HG03354 (cell line): ENCODE results near the gene C16orf95.

Experiments used
- ATAC-seq: cut with Tn5 transposase; IDR thresholded peaks from one replicate; pipeline ENCODE4 v1.9.1; 2021; ENCODE audit warnings: mild to moderate bottlenecking; ENCODE audit not compliant: unreplicated experiment, poor library complexity, severe bottlenecking

Gene C16orf95

DNA sequence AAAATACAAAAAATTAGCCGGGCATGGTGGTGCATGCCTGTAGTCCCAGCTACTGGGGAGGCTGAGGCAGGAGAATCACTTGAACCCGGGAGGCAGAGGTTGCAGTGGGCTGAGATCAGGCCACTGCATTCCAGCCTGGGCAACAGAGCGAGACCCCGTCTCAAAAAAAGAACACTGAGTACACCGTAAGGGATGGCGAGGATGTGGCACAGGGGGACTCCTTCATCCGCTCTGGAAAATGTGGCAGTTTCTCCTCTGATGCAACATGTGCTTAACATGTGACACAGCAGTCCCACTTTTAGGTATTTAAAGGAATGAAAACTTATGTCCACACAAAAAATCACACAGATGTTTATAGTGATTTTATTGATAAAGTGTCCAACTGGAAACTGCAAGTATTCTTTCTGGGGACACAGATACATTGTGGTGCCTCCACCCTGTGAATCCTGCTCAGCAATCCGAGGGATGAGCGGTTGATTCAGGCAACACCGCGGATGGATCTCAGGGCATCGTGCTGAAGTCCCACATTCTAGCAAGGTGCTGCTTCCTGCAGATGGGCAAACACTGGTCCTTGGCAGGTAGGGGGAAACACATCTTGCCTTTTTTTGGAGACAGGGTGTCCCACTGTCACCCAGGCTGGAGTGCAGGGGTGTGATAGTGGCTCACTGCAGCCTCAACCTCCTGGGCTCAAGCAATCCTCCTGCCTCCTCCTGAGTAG lies 3.5 kb upstream of the C16orf95 start:
- no peak for ATAC-seq

DNA sequence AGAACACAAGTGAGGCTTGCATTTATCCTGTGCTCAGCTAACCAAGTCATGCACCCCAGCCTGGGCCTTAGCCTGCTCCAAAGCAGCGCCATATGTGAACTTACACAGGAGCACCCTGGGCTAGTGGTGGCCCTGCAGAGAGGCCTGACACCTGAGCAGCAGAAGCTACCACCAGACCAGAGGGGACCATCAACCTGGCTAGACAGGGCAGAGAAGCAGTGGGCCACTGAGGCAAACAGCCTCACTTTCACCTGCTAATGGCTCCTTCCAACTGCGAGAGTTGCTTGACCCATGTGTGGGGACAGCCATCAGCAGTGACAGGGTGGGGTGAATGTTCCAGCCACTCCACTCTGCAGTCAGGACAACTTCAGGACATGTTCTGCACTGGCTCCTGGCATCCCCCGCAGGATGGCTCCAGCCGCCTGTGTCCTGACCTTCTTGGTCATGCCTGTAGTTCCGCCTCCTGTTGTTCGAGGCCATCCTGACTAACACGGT lies 2.9 kb upstream of the C16orf95 start:
- ATAC-seq = no peak

DNA sequence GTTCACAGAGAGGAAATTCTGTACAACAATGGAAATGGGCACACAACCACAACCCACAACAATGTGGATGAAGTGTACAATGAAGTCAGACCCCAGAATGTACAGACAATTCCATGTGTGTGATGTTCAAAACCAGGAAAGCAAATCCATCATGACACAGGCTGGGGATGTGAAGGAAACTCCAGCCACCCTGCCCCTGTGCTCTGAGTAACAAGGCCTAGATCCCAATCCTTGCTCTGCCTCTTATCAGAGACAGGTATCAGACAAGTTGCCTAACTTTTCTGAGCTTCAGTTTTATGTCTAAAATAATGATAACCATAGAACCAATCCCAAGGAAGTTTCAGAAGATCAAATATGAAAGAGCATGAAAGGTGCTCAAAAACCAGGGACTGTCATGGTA lies 1.8 kb upstream of the C16orf95 start:
- ATAC-seq = no peak

DNA sequence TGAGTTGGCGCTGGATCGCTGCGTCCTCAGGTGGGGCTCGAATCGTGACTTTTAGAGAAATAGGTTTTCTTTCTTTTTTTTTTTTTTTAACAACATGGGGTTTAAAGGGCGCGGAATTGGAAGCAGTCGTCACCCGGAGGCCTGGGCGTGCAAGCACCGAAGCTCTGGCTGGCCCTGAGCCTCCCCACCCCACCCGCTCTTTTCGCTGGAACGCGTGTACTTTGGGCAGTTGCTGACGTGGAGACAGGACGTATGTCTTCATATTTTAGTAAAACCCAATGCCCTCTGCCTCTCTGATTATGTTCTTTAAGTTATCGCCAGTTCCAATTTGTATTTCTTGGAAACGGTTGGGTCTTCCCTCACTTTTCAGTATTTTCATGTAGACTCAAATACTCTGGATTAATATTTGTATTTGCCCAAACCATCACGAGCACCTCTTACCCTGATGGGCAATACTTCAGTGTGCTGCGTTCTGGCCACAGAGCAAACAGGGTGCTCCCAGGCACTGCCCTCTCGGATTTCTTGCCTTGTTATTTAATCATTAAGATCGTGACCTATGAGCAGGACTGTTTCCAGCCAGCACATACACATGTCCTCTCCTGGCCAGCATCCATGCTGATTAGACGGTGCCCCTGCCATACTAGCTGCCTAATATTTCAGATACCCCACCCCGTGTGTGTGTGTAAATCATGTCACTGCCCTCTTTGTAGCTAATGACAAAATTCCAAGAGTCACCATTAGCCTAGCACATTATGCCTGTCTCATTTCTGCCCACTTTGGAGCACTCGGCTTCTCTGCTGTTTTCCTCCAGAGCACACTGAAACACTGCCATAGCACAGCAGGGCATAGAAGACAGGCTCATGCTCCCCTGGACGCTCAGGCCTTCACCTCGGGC lies 805 bp upstream of the C16orf95 start:
- peak; percentile 28 for ATAC-seq

DNA sequence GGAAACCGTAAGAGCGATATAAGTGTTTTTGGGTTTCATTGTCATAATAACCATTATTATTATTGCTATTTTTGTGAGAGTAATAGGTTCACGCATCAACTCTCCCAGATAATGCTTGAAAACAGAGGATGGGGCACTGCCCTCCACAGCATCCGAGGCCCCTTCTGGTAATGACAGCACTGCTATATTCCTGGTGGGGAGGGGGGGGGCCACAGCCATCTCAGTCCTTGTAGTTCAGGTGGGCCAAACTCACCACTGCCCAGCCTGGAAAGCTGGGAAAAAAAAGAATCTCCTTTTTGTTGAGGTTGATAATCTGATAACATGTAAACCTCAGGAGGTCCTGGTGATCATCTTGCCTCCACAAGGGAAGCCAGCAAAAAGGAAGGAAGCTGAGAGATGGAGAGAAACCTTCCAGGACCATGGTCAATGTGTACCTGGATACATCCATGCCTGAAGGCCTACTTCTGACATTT lies 706 bp downstream of the C16orf95 start:
- ATAC-seq = no peak

DNA sequence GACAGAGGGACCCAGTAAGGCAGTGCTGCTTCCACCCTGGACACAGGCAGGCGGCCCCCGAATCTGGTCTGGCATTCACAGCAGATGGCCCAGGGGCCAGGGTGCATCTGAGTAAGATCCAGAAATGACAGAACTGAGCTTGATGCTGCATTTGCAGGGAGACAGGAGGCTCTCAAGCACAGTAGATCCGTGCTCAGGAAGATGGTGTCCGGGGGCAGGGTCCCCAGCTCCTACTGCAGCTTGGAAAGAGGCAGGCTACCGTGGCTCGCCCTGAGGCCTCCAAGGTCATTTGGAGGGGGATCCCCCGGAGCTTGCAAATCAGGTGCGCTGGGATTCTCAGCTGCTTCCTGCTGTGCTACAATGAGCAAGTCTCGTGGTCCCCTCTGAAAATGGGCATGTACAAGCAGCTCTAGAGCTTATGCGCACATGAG lies 2.2 kb downstream of the C16orf95 start:
- no peak for ATAC-seq

DNA sequence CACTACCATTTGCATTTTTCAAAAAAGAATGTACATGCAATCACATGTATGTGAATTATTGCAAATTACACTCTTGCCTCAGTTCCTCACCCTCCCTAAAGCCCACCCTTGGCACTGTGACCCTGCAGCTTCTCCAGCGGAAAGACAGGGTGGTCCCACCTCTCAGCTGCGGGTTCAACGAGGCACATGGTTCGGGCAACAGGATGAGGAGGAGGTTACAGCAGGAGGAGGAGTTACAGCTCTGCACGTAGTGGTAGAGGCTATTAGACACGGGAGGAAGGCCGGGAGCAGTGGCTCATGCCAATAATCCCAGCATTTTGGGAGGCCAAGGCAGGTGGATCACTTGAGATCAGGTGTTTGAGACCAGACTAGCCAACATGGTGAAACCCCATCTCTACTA lies 5.2 kb downstream of the C16orf95 start:
- ATAC-seq = no peak

DNA sequence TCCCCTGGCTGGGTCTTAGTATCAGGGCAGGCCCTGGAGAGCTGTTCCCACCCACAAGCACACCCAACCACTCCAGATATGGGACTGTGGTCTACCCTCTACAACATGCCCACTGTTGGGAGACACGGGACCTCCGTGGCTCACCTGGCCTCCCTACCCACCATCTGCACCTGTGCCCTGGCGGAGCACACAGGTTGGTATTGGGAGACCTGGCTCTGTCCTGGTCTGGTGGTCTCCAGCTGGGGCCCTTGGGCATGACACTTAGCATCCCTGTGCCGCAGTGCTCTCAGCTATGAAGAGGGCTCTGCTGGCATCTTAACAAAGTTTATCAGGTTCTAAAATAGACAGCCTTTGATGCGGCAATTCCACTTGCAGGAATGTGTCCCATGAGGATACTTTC lies 5.8 kb downstream of the C16orf95 start:
- ATAC-seq = no peak

DNA sequence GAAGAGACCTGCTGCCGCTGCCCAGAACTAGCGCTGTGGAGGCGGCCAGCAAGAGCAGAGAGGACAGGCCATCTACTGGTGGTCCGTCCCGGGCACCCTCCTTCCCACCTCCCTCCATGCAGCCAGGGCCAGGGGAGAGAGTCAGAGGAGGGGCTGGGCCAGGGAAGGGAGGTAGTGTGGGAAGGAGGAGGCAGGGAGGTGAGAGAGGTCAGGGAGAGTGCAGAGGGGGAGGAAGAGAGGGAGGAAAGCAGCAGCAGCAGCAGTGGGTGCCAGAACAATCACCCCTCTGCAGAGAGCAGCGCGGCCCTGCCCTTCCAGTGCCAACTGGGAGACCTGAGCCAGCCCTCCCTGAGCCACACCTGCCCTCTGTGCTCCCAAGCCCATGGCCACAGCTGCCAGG lies 6.6 kb downstream of the C16orf95 start:
- ATAC-seq = no peak

DNA sequence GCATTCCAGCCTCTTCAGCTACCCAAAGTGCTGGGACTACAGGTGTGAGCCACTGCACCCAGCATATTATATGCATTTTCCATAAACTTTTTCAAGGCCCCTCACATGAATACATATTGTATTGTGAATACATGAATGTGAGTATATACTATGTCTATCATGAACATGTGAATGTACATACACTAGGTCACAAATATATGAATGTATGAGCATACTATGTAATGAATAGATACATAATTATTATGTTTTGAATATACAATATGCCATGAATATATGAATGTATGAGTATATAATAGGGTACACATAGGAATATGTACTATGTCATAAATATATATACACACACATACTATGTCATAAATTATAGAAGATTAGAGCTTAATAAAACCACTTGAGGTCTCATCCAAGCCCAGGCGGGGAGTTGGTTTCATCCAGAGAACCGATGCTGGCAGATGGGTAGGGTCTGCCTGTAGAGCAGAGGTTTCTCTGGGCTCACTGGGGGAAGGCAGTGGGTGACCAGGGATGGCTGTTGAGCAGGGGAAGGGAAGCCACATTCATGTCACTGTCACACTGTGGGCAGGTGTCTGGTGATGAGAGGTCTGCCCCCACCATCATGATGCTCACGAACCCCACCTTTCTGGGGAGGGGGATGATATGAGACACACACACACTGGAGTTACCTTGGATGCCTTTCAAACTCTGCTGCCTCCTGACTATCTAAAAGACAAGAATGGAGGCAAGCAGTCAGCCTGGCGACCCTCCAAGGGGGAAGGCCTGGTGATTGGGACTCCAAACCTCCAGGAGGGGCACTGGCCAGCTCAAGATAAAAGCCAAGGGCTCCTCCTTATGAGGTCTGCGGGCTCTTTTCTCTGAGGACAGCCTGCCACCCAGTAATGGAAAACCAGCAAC lies 7.3 kb downstream of the C16orf95 start:
- no peak for ATAC-seq

DNA sequence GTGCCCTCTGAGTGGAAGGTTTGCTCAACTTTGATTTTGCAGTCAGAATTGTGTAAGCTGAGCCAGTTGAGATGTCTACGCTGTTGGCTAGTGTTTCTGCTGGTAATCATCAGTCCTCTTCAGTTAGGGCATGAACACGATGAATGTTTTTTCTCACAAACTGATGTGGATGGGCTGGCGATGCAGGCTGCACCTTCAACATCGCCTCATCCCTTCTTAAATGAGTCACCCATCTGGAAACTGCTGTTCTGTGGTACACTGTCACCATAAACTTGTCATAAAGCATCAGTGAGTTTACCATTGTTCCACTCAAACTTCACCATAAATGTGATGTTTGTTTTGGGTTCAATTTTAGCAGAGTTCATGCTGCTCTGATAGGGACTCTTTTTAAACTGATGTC lies 8.4 kb downstream of the C16orf95 start:
- ATAC-seq = no peak

DNA sequence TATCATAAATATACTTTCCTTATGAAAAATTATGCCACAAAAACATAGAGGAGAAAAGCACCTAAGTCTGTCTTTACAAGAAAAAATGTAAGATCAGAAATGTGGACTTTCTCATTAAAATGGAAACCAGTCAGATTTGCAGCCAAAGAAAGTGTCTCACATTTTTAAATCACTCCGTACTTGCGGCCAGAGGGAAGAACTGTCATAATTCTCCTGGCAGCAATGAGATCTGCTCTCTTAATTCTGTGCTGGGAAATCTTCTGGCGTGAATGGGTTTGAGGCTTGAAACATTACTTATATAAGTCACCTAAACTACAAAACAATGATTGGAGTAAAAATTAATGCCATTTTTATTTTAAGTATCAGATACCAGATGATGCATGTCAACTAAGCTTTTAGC lies 10.7 kb downstream of the C16orf95 start:
- no peak for ATAC-seq

DNA sequence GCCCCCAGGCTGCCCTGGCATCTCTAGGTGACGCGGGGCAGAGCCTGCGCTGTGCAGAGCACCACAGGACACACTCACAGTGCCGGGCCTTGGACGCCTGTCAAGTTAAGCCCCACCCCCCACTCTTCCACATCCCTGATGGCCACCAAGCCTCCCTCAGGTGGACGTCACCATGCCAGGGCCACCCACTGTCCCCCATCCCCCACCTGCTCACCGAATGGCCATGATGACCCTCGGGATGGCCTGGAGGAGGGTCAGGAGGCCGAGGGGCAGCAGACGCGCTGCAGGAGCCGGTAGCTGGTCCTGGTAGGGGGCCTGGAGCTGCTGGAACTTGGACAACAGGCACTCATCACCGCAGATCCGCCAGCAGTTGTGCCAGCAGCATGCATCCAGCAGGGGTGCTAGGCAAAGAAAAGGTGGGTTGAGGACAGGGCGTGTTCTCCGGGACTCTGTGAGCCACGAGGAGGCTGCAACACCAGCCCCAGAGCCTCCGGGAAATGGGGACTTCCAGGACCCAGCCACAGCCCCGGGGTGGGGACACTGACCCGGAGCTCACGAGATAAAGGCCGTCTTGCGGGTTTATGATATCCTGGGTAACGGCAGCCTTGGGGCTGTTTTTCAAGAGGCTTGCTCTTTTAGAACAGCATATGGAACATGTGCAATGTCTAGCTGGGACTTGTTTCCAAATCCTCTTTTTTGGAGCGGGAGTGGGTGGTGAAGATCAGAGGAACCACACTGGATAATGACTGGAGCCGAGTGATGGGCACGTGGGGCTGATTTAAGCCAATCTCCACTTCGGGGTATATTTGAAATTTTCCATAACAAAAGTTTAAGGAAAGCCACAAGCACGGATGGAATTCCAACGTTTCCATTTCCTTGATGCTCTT lies 11.4 kb downstream of the C16orf95 start:
- ATAC-seq = no peak

DNA sequence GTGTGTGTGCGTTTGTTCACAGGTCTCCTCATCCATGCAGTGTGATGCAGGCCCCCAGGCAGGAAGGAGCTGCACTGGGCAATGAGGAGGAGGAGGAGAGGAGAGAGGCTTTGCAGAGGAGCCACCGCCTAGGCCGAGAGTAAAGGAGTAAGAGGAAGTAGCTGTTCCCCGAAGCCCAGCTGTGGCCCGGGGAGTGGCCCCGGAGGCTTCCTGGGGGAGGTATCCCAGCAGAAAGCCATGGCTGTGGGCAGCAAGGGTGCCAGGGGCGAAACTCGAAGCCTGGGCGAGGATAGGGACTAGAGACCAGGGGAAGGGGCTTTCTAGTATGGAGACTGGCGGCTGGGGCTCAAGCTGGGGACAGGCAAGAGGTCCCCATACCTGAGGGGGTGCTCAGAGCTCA lies 12.2 kb downstream of the C16orf95 start:
- no peak for ATAC-seq

DNA sequence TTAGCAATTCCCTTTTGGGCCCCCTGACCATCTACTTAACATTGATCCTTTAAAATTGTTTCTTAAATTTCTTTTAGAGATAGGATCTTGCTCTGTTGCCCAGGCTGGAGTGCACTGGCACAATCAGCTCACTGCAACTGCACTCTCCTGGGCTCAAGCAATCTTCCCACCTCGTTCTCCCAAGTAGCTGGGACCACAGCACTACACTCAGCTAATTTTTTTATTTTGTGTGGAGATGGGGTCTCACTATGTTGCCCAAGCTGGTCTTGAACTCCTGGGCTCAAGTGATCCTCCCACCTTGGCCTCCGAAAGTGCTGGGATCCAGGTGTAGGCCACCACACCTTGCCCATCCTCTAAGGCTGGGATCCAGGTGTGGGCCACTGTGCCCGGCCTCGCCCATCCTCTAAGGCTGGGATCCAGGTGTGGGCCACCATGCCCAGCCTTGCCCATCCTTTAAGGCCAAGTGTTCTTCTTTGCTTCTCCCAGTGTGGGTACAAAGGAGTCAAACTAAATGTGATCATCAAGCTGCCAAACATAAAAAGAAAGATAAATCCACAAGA lies 13.2 kb downstream of the C16orf95 start:
- no peak for ATAC-seq

DNA sequence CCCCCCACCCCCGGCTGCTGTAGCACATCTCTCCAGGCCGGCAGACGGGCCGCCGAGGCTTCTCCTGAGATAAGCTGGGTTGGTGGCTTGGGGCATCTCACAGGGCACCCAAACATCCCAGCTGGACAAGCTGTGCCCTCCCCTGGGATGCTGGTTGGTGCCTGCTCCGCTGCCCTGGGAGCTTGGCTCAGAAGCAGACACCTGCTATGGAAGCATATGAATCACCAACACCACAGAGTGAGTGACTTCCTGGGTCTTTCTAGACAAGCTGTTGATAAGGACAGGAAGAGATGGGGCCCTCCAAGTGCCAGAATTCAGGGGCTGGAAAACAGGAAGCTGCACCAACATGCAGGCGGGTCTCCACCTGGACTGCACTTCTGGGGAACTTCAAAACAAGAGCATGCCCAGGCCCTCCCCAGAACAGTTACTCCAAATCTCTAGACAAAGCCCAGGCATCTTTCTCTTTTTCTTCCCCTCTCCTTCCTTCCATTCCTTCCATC lies 13.7 kb downstream of the C16orf95 start:
- ATAC-seq = no peak

DNA sequence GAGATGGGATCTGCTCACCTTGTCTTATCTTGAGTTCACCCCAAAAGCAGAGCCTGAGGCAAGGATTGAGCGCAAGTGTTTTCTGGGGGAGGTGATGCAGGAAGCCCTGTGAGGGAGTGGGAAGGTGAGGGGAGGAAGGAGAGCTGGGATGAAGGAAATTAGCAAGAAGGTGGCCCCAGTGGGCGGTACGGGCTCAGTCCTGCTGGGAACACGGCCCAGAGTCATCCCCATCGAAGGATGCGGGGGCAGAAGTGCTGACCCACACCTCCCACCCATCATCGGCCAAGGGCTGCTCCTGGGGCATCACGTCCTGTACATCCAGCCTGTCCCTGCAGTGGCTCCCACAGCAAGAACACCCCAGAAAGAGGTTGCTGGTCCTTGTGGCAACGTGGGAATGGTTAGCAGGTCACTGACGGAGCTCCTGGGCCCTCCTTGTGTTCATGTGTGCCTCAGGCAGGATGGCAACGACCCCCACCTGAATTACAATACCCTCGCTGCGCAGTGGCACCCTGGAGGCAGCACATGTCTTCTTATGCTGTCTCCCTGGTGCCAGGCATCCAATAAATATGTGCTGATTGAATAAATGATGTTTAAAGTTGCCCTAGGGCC lies 18.2 kb downstream of the C16orf95 start:
- ATAC-seq = no peak
